GM18909 (cell line): ENCODE results near the gene ARNT2.
"Not testable (repeated sequence)": the region's sequence is repeated elsewhere in the genome, so short reads cannot be mapped to it uniquely, and the experiment has no call there.

Experiments
- ATAC-seq: cut with Tn5 transposase; IDR thresholded peaks from one replicate; pipeline ENCODE4 v1.9.1; 2021; ENCODE audit warnings: mild to moderate bottlenecking; ENCODE audit not compliant: unreplicated experiment, poor library complexity

ARNT2 gene

DNA sequence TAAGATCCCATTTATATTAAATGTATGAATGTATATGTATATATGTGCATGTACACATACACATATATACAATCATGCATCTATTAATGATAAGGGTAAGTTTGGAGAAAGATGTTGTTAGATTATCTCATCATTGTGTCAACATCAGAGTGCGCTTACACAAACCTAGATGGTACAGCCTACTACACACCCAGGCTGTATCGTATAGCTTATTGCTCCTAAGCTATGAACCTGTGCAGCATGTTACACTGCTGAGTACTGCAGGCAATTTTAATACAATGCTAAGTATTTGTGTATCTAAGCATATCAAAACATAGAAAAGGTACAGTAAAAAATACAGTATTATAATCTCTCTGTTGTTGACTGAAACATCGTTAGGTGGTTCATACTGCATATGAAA is 233.6 kb downstream of the ARNT2 start:
- ATAC-seq: no peak

- no peak for ATAC-seq
Measured at GRCh38 chr15:80638553-80639167, 234.5 kb downstream of the ARNT2 start.

DNA sequence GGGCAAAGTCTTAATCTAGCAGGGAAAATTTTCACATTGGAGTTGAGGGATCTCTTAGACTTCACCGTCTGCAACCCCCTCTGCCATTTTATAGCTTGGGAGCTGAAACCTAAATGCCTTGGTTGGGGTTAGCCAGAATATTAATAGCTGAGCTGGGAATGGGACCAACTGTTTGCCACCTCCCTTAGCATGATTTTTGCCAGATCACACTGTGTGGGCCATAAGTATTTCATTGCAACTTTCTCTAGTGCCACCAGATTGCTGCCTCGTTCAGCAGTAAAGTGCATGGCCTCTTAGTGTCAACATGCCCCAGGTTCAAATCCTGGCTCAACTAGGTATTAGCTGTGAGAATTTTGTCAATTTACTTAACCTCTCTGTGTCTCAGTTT is 235.0 kb downstream of the ARNT2 start:
- ATAC-seq: no peak

GRCh38 chr15:80640531-80641121 is 236.4 kb downstream of the ARNT2 start:
- ATAC-seq: no peak

DNA sequence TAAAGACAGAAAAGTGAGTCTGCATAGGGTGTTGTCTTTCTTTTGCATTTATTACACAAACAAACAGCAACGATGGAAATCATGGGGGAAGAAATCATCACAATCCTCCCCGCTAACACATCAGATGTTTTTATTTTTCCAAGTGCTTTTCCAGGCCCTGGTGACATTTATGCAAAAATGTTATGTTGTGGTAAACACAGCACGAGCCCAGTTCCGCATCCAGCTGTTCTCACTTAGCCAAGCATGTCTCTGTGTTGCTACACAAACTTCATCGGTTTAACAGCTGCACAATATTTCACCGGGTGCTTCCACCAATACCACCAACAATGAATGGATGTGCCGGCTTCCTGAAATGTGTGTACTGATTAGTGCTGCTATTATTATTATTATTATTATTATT is 237.2 kb downstream of the ARNT2 start:
- ATAC-seq: no peak

- no peak for ATAC-seq
Measured at GRCh38 chr15:80643431-80643951, 239.3 kb downstream of the ARNT2 start.

GRCh38 chr15:80645494-80646065 is 241.4 kb downstream of the ARNT2 start:
- ATAC-seq: no peak

DNA sequence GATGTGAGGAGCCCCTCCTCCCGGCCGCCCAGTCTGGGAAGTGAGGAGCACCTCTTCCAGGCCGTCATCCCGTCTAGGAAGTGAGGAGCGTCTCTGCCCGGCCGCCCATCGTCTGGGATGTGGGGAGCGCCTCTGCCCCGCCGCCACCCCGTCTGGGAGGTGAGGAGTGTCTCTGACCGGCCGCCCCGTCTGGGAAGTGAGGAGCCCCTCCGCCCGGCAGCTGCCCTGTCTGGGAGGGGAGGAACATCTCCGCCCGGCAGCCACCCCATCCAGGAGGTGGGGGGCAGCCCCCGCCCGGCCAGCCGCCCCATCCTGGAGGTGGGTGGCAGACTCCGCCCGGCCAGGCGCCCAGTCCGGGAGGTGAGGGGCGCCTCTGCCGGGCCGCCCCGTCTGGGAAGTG is 243.2 kb downstream of the ARNT2 start:
- not testable (repeated sequence) for ATAC-seq
